Stomach smooth muscle (tissue), 2 donors: ENCODE results near the gene RAD9A.

Experiments used
- H3K27ac ChIP-seq: one replicate; pipeline ENCODE4 v1.7.0; 2013; ENCODE audit warnings: mild to moderate bottlenecking, low read length, inconsistent platforms
- H3K27me3 ChIP-seq, 2 donors: one replicate each; pipeline ENCODE4 v1.7.0; 2013; ENCODE audit warnings: low read length in 2 of 2; ENCODE audit not compliant: insufficient read depth in 2 of 2, control insufficient read depth in 1 of 2
- H3K36me3 ChIP-seq, 2 donors: one replicate each; pipeline ENCODE4 v1.7.0; 2013; ENCODE audit warnings: low read length in 2 of 2; ENCODE audit not compliant: control insufficient read depth in 2 of 2, insufficient read depth in 2 of 2
- H3K4me1 ChIP-seq: one replicate; pipeline ENCODE4 v1.7.0; 2013; ENCODE audit warnings: low read length; ENCODE audit not compliant: control insufficient read depth, insufficient read depth
- H3K4me3 ChIP-seq, 2 donors: one replicate each; pipeline ENCODE4 v1.7.0; 2013; ENCODE audit warnings: low read length in 2 of 2
- H3K9ac ChIP-seq, 2 donors: one replicate each; pipeline ENCODE4 v1.7.0; 2013; ENCODE audit warnings: low read length in 2 of 2, mild to moderate bottlenecking in 1 of 2
- H3K9me3 ChIP-seq, 2 donors: one replicate each; pipeline ENCODE4 v1.7.0; 2013; ENCODE audit warnings: low read length in 2 of 2; ENCODE audit not compliant: control insufficient read depth in 2 of 2
- donor health status: healthy.
- donor health status: Pancreatic carcinoma.

The RAD9A gene

DNA sequence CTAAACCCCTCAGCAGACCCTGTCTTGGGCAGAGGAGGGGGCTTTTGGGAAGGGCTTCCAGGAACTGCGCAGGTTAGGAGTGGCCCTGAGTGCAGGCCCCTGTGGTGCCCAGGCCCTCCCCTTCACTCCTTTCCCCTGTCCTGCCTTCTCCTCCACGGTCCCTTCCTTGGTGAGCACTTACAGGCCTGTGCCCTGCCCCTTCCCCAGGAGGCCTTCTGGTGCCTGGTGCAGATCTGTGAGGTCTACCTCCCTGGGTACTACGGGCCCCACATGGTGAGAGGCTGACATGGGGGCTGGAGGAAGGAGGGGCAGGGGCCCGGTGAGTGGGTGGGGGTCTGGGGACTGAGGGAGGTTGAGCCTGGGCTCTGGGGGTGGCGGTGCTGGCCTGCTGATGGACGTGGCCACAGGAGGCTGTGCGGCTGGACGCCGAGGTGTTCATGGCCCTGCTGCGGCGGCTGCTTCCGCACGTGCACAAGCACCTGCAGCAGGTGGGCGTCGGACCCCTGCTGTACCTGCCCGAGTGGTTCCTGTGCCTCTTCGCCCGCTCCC lies 14.7 kb downstream of the RAD9A start:
- H3K27me3 ChIP-seq: peaks cover 43 to 63% of the 10 kb centered on the region in 2 donors
- no peak overlapping the region for H3K27ac ChIP-seq
- H3K4me1 ChIP-seq: peaks cover 4% of the 10 kb centered on the region
- H3K9me3 ChIP-seq: no peaks in the 10 kb centered on the region
- H3K36me3 ChIP-seq: no peaks in the 10 kb centered on the region
- no peak overlapping the region for H3K9ac ChIP-seq
- H3K4me3 ChIP-seq: no peak overlapping the region

DNA sequence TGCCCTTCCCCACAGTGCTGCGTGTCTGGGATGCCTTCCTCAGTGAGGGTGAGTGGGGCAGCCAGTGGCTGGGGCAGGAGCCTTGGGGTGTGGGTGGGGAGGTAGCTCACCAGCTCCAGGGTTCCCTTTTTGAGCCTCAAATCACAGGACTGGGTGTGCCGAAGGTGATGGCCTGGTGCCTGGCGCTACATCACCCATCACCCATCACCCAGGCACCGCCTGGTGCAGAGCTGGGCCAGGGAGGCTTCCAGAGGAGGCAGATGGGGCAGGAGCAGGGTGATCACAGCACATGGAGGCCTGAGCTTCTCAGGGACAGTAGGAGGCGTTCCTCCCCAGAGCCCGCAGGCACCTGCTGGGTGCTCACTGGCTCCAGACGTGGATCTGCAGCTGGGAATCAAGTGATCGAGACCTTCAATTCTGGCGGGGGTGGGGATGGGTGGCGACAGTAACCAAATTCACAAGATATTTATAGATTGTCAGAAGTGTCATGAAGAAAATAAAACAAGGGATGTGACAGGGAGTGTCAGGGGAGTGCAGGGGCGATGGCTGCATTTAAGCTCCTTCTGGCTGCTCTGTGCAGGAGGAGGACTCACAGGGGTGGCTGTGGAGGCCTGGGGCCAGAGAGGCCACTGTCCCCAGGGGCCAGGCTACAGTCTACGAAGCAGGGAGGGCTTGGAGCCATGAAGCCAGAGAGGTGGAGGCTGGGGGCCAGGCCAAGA lies 15.3 kb downstream of the RAD9A start:
- Histone ChIP-seq H3K27ac (no peak overlapping the region), H3K27me3 (peaks cover 45 to 63% of the 10 kb centered on the region in 2 donors), H3K4me1 (peaks cover 1% of the 10 kb centered on the region), H3K36me3 (no peaks in the 10 kb centered on the region), H3K9ac (no peak overlapping the region), H3K9me3 (no peaks in the 10 kb centered on the region), H3K4me3 (no peak overlapping the region)

DNA sequence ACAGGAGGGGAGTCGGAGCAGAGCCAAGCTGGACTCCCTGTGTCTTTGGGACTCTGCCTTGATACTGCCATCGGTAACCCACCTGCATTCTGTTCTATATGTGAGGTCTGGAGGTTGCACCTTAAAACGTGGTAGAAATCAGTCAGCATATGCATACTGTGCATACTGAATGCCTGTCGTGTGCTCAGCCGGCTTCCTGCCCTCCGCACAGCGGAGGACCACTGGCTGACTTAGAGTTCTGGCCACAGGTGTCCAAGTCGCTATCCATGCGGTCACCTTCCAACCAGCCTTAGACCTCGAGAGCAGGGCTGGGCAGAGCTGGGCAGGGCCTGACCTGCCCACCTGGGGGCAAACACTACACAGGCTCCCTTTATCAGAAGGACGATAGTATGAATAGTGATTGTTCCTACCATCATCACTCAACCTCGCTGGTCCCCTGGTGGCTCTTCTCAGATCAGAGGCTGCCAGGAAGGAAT lies 15.9 kb downstream of the RAD9A start:
- H3K4me1 ChIP-seq: no peaks in the 10 kb centered on the region
- H3K4me3 ChIP-seq: no peak overlapping the region

DNA sequence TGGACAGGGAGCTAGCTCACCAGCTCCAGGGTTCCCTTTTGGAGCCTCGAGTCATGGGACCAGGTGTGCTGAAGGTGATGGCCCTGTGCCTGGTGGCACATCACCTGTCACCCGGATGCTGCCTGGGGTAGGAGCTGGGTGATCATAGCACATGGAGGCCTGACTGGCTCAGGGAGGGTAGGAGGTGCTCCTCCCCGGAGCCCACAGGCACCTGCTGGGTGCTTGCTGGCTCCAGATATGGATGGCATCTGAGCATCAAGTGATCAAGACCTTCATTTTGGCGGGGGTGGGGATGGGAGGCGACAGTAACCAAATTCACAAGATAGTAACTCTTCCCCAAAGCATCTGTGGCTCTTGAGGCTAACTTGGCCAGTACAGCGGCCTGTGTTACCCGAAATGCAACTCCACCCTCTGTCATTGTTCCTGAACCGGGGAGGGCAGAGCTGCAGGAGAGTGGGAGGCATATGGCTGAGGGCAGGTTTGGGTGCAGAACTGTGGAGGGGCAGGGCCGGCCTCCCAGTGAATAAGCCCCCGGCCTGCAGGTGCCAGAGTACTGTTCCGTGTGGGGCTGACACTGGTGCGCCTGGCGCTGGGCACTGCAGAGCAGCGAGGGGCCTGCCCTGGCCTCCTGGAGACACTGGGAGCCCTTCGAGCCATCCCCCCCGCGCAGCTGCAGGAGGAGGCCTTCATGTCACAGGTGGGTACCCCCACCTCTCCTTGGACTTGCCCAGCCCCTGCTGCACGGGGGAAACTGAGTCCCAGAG lies 16.8 kb downstream of the RAD9A start:
- Histone ChIP-seq H3K27me3 (peaks cover 47 to 63% of the 10 kb centered on the region in 2 donors), H3K27ac (no peak overlapping the region), H3K9me3 (no peaks in the 10 kb centered on the region), H3K9ac (no peak overlapping the region), H3K4me1 (no peaks in the 10 kb centered on the region), H3K36me3 (no peaks in the 10 kb centered on the region), H3K4me3 (no peak overlapping the region)

More for the DNA sequence above, 15.9 kb downstream of the RAD9A start:
- Histone ChIP-seq H3K9me3 (no peaks in the 10 kb centered on the region), H3K27me3 (peaks cover 45 to 63% of the 10 kb centered on the region in 2 donors), H3K9ac (no peak overlapping the region), H3K36me3 (no peaks in the 10 kb centered on the region), H3K27ac (no peak overlapping the region)

DNA sequence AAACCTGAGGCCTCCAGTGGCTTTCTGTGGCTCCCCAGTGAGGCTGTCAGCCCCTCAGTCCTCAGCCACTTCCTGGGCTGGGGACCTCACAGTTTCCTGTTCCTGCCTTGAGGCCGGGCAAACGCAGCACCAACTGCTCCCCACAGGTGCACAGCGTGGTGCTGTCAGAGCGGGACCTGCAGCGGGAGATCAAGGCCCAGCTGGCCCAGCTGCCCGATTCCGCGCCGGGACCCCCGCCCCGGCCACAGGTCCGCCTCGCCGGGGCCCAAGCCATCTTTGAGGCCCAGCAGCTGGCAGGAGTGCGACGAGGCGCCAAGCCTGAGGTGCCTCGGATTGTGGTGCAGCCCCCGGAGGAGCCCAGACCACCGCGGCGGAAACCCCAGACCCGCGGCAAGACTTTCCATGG lies 17.5 kb downstream of the RAD9A start:
- Histone ChIP-seq H3K27me3 (peaks cover 47 to 63% of the 10 kb centered on the region in 2 donors), H3K9me3 (no peaks in the 10 kb centered on the region), H3K4me1 (no peaks in the 10 kb centered on the region), H3K9ac (no peak overlapping the region), H3K36me3 (no peaks in the 10 kb centered on the region), H3K4me3 (no peak overlapping the region), H3K27ac (no peak overlapping the region)

GRCh38 chr11:67409781-67410368 lies 18.1 kb downstream of the RAD9A start:
- no peaks in the 10 kb centered on the region for H3K36me3 ChIP-seq
- H3K27ac ChIP-seq: no peak overlapping the region
- no peaks in the 10 kb centered on the region for H3K9me3 ChIP-seq
- peaks cover 45 to 60% of the 10 kb centered on the region in 2 donors for H3K27me3 ChIP-seq
- H3K4me1 ChIP-seq: no peaks in the 10 kb centered on the region
- no peak overlapping the region for H3K4me3 ChIP-seq
- H3K9ac ChIP-seq: no peak overlapping the region

- Histone ChIP-seq H3K9ac (no peak overlapping the region), H3K4me1 (no peaks in the 10 kb centered on the region), H3K36me3 (no peaks in the 10 kb centered on the region), H3K9me3 (no peaks in the 10 kb centered on the region), H3K4me3 (no peak overlapping the region), H3K27me3 (peaks cover 42 to 56% of the 10 kb centered on the region in 2 donors), H3K27ac (no peak overlapping the region)
These were observed 18.6 kb downstream of the RAD9A start for GRCh38 chr11:67410369-67410831.

DNA sequence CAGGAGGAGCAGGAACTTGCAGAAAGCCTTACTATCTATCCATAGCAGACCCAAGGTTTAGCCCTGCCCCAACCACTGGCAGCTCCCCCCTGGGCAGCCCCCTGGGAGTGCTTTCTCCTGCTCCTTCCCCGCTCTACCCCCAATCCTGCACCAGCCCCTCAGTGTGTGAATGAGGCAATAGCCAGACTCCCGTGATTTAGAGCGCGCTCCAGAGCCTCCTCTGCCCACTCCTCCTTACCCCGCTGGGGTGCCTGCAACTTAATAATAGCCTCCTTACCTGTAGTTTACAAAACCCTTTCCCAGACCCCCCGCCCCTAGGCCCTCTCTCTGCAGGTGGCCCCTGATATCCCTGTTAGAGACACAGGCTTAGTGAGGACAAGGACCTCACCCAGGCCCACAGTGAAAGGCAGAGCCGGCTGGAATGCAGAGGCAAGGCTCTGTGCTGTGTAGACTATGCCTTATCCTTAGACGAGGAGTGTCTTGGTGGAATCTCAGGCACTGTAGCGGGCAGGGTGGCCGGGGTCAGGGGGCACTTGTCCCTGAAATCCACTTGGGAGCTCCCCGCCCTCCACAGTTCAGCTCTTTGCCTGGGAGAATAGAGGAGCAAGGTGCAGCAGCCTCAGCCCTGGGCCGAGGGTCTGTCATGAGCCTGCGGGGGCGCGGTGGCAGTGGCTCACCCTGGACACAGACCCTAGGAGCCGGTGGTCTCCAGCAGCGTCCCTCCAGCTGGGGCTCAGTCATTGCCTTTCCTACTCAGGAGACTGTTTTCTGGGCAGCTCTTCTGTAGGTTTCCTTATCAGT lies 19.4 kb downstream of the RAD9A start:
- Histone ChIP-seq H3K27me3 (peaks cover 36 to 51% of the 10 kb centered on the region in 2 donors), H3K36me3 (no peaks in the 10 kb centered on the region), H3K4me3 (no peak overlapping the region), H3K27ac (no peak overlapping the region), H3K9ac (no peak overlapping the region), H3K9me3 (no peaks in the 10 kb centered on the region), H3K4me1 (peaks cover 4% of the 10 kb centered on the region)

DNA sequence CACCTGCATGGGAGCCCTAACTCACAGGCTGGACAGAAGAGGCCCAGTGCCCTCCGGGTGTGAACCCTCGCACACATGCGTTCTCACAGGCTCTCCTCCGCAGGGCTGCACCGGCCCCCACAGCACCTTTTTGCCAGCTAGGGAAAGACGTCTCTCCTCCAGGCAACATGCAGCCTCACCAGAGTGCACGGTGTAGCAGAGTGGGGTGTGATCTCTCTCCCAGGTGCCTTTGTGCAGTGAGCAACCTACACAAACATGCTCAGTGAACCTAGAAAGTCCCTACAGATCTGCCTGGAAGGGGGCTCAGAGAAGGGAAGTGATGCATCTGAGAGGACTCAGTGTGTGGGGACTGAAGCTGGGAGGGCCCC lies 20.0 kb downstream of the RAD9A start:
- Histone ChIP-seq H3K36me3 (no peaks in the 10 kb centered on the region), H3K4me1 (peaks cover 10% of the 10 kb centered on the region), H3K27ac (no peak overlapping the region), H3K27me3 (peaks cover 32 to 48% of the 10 kb centered on the region in 2 donors), H3K4me3 (no peak overlapping the region), H3K9ac (no peak overlapping the region), H3K9me3 (no peaks in the 10 kb centered on the region)
